C4-2B (cell line): ENCODE data around the gene RASAL1.

Source experiments
- H3K27ac ChIP-seq: fragments of 450-650 bp; 2 replicates; pipeline ENCODE4 v1.5.1; 2017
- CTCF ChIP-seq: fragments of 450-650 bp; conservative IDR thresholded peaks from 2 replicates; pipeline ENCODE4 v1.5.1; 2017; ENCODE audit warnings: mild to moderate bottlenecking
- ZFX ChIP-seq: fragments of 450-650 bp; IDR thresholded peaks from 2 replicates; pipeline ENCODE4 v1.6.1; 2017

RASAL1 gene

GRCh38 chr12:113113397-113113796 is 22.2 kb downstream of the RASAL1 start:
- H3K27ac ChIP-seq: no peak overlapping the region
- no peak for TF ChIP-seq ZFX
- TF ChIP-seq CTCF: no peak

GRCh38 chr12:113112043-113112899 is 23.3 kb downstream of the RASAL1 start:
- no peak for TF ChIP-seq ZFX
- no peak for TF ChIP-seq CTCF
- no peak overlapping the region for H3K27ac ChIP-seq

- TF ChIP-seq CTCF (no peak), ZFX (no peak)
- H3K27ac ChIP-seq: no peak overlapping the region
These were observed 24.3 kb downstream of the RASAL1 start for GRCh38 chr12:113111247-113111646.

GRCh38 chr12:113109872-113110599 is 25.5 kb downstream of the RASAL1 start:
- H3K27ac ChIP-seq: no peak overlapping the region

GRCh38 chr12:113109360-113109759 is 26.2 kb downstream of the RASAL1 start:
- H3K27ac ChIP-seq: no peak overlapping the region
- TF ChIP-seq ZFX (no peak), CTCF (no peak)

More at GRCh38 chr12:113109872-113110599, 25.5 kb downstream of the RASAL1 start:
- no peak for TF ChIP-seq ZFX
- TF ChIP-seq CTCF: no peak

GRCh38 chr12:113108308-113108707 is 27.3 kb downstream of the RASAL1 start:
- TF ChIP-seq CTCF (no peak), ZFX (no peak)
- H3K27ac ChIP-seq: no peak overlapping the region

- no peak overlapping the region for H3K27ac ChIP-seq
- no peak for TF ChIP-seq CTCF
- TF ChIP-seq ZFX: no peak
These were observed 29.2 kb downstream of the RASAL1 start for GRCh38 chr12:113106361-113106760.
